SK-N-SH (cell line): ENCODE data around the gene DIAPH2. TPM values are rescaled to one million over a fixed set of nuclear protein-coding genes. Genes with fewer than 3 reads are reported as not detected.

Source experiments
- CTCF ChIA-PET: fragments of 300-600, 350-600 bp; formaldehyde crosslinking; extraction: SDS; loops from one replicate; lab custom pipeline; 2021; lab: Yijun Ruan, JAX
- POLR2A ChIA-PET: fragments of 350-600 bp; sonication (Branson Sonifier 250); formaldehyde crosslinking; extraction: SDS; loops from one replicate; lab custom pipeline; 2020; ENCODE audit warnings: antibody characterized with exemption, inconsistent platforms; lab: Yijun Ruan, JAX
- DNase-seq: peaks from one replicate; pipeline ENCODE4 v3.0.0; 2012
- H2AFZ ChIP-seq: fragments of 200-600 bp; sonication (generic); 2 replicates; pipeline ENCODE4 v1.8.1; 2016; ENCODE audit warnings: antibody characterized with exemption, mild to moderate bottlenecking, low read depth
- H3F3A ChIP-seq: fragments of 200-600 bp; sonication (generic); replicated peaks from 2 replicates; pipeline ENCODE3; 2016; ENCODE audit warnings: antibody characterized with exemption, mild to moderate bottlenecking; ENCODE audit not compliant: insufficient read depth
- H3K27ac ChIP-seq, 2 experiments: fragments of 200-500 bp in 1 of 2; fragments of 200-600 bp in 1 of 2; sonication (Bioruptor generic) in 1 of 2; sonication (generic), shearing (Covaris generic) in 1 of 2; 2 replicates each; pipeline versions ENCODE4 v1.5.1 to v1.6.1; 2014 to 2016; ENCODE audit warnings: low read depth in 2 of 2, inconsistent platforms in 1 of 2, low read length in 1 of 2, mild to moderate bottlenecking in 1 of 2, mixed read lengths in 1 of 2
- H3K27me3 ChIP-seq: fragments of 200-600 bp; sonication (generic), shearing (Covaris generic); 2 replicates; pipeline ENCODE4 v1.6.1; 2016; ENCODE audit warnings: mixed run types; ENCODE audit not compliant: insufficient read depth
- H3K36me3 ChIP-seq, 2 experiments: fragments of 200-500 bp in 1 of 2; fragments of 200-600 bp in 1 of 2; sonication (Bioruptor generic) in 1 of 2; sonication (generic) in 1 of 2; replicated peaks in 1 of 2; 2 replicates each; pipeline versions ENCODE3 to v1.5.1; 2014 to 2016; ENCODE audit warnings: low read length in 1 of 2, mild to moderate bottlenecking in 1 of 2; ENCODE audit not compliant: insufficient read depth in 2 of 2, control insufficient read depth in 1 of 2
- H3K4me1 ChIP-seq, 2 experiments: fragments of 200-500 bp in 1 of 2; fragments of 200-600 bp in 1 of 2; sonication (Bioruptor generic) in 1 of 2; sonication (generic), shearing (Covaris generic) in 1 of 2; 2 replicates each; pipeline versions ENCODE4 v1.5.1 to v1.6.1; 2014 to 2016; ENCODE audit warnings: low read depth in 1 of 2, low read length in 1 of 2, mixed run types in 1 of 2; ENCODE audit not compliant: insufficient read depth in 2 of 2, control insufficient read depth in 1 of 2
- H3K4me2 ChIP-seq: fragments of 200-600 bp; sonication (generic), shearing (Covaris generic); 2 replicates; pipeline ENCODE4 v1.6.1; 2017; ENCODE audit warnings: mixed run types
- H3K4me3 ChIP-seq, 2 experiments: fragments of 200-500 bp in 1 of 2; fragments of 200-600 bp in 1 of 2; sonication (Bioruptor generic) in 1 of 2; sonication (generic), shearing (Covaris generic) in 1 of 2; 2 replicates each; pipeline versions ENCODE4 v1.5.1 to v1.8.1; 2014 to 2016; ENCODE audit warnings: low read depth in 2 of 2, inconsistent platforms in 1 of 2, low read length in 1 of 2, mild to moderate bottlenecking in 1 of 2, mixed read lengths in 1 of 2, moderate library complexity in 1 of 2
- H3K79me2 ChIP-seq: fragments of 200-600 bp; sonication (generic); 2 replicates; pipeline ENCODE4 v1.8.1; 2017; ENCODE audit warnings: mild to moderate bottlenecking; ENCODE audit not compliant: insufficient read depth
- H3K9ac ChIP-seq: fragments of 200-600 bp; sonication (generic); 2 replicates; pipeline ENCODE4 v1.6.1; 2017; ENCODE audit warnings: mixed run types
- H3K9me2 ChIP-seq: fragments of 200-600 bp; sonication (generic); 2 replicates; pipeline ENCODE4 v1.6.1; 2017; ENCODE audit warnings: mixed run types
- H3K9me3 ChIP-seq: fragments of 200-600 bp; sonication (generic); 2 replicates; pipeline ENCODE4 v1.6.1; 2017; ENCODE audit warnings: mixed run types, mild to moderate bottlenecking, moderate library complexity
- H4K20me1 ChIP-seq: fragments of 200-600 bp; sonication (generic); 2 replicates; pipeline ENCODE4 v1.6.1; 2017; ENCODE audit warnings: mild to moderate bottlenecking, mixed run types; ENCODE audit not compliant: insufficient read depth
- CHD2 ChIP-seq: fragments of 150-350 bp; IDR thresholded peaks from 2 replicates; pipeline ENCODE4 v1.6.1; 2018; ENCODE audit warnings: low read length; ENCODE audit not compliant: partially characterized antibody
- EZH2phosphoT487 ChIP-seq: fragments of 200-600 bp; sonication (generic); IDR thresholded peaks from 2 replicates; pipeline ENCODE4 v1.6.1; 2017; ENCODE audit warnings: low read depth, mixed run types, mild to moderate bottlenecking, antibody characterized with exemption, moderate library complexity, borderline replicate concordance
- FOXJ3 ChIP-seq: sonication (generic); formaldehyde crosslinking; IDR thresholded peaks from 2 replicates; pipeline ENCODE4 v1.5.1; 2020; ENCODE audit warnings: mild to moderate bottlenecking, missing genetic modification reagents
- FOXM1 ChIP-seq: IDR thresholded peaks from 2 replicates; pipeline ENCODE4 v1.4.0; 2012; ENCODE audit warnings: low read depth, mild to moderate bottlenecking
- JUND ChIP-seq: IDR thresholded peaks from 2 replicates; pipeline ENCODE4 v1.4.0; 2012
- MEF2A ChIP-seq: IDR thresholded peaks from 2 replicates; pipeline ENCODE4 v1.4.0; 2012; ENCODE audit warnings: low read depth, borderline replicate concordance
- MXI1 ChIP-seq: IDR thresholded peaks from 2 replicates; pipeline ENCODE4 v1.6.1; 2012; ENCODE audit warnings: mild to moderate bottlenecking, low read depth, low read length, improper control_type of control experiment
- NFIC ChIP-seq: IDR thresholded peaks from 2 replicates; pipeline ENCODE4 v1.4.0; 2012; ENCODE audit warnings: borderline replicate concordance
- NRF1 ChIP-seq: IDR thresholded peaks from 2 replicates; pipeline ENCODE4 v1.6.1; 2012; ENCODE audit warnings: low read depth, mild to moderate bottlenecking, low read length
- RCOR1 ChIP-seq: fragments of 150-350 bp; IDR thresholded peaks from 2 replicates; pipeline ENCODE4 v1.6.1; 2017; ENCODE audit warnings: antibody characterized with exemption, low read length
- SIN3A ChIP-seq: IDR thresholded peaks from 2 replicates; pipeline ENCODE4 v1.6.1; 2012; ENCODE audit warnings: low read depth, mild to moderate bottlenecking, low read length, moderate library complexity, borderline replicate concordance
- TAF1 ChIP-seq: IDR thresholded peaks from 2 replicates; pipeline ENCODE4 v1.6.1; 2012; ENCODE audit warnings: low read depth, mild to moderate bottlenecking, low read length, moderate library complexity, borderline replicate concordance
- TCF12 ChIP-seq: IDR thresholded peaks from 2 replicates; pipeline ENCODE4 v1.4.0; 2012
- YY1 ChIP-seq: IDR thresholded peaks from 2 replicates; pipeline ENCODE4 v1.4.0; 2012; ENCODE audit warnings: low read depth, mild to moderate bottlenecking
- WGBS: methylation state at CpG from one replicate; pipeline ENCODE4 v1.1.6; 2017; ENCODE audit warnings: low lambda C conversion rate; 5-methylcytosine and 5-hydroxymethylcytosine counted together
- polyA plus RNA-seq, 3 experiments: library from polyadenylated mRNA; depleted of rRNA; stranded (reverse); fragments of >200 nt; gene quantifications; 2 replicates each; pipeline ENCODE4 v1.2.3, GENCODE V29; 2012
- TF ChIP-seq, protein P1 (sequence below): fragments of 150-350 bp; IDR thresholded peaks from 2 replicates; pipeline ENCODE4 v1.6.1; 2016; ENCODE audit warnings: mild to moderate bottlenecking, low read depth, low read length
- TF ChIP-seq, protein P2 (sequence below): IDR thresholded peaks from 2 replicates; pipeline ENCODE4 v1.4.0; 2012; ENCODE audit warnings: low read depth
- TF ChIP-seq, protein P3 (sequence below): IDR thresholded peaks from 2 replicates; pipeline ENCODE4; 2012
- TF ChIP-seq, protein P4 (sequence below): fragments of 150-350 bp; IDR thresholded peaks from 2 replicates; pipeline ENCODE4 v1.6.1; 2017; ENCODE audit warnings: antibody characterized with exemption, low read length, low read depth, borderline replicate concordance

Gene DIAPH2
- polyA plus RNA-seq, 1 of the 3 experiments (the other 2 are of a cell fraction), result 1.1 TPM

- Histone ChIP-seq H3K4me3 (no peak overlapping the region), H3K4me1 (no peaks in the 10 kb centered on the region; a peak in 1 of 4 replicates), H3K36me3 (no peaks in the 10 kb centered on the region), H3K27me3 (no peaks in the 10 kb centered on the region), H2AFZ (no peak overlapping the region), H3K9ac (no peak overlapping the region), H3K9me2 (no peaks in the 10 kb centered on the region), H3K4me2 (no peak overlapping the region), H3F3A (no peaks in the 10 kb centered on the region), H3K27ac (no peak overlapping the region), H3K9me3 (no peaks in the 10 kb centered on the region), H3K79me2 (no peaks in the 10 kb centered on the region), H4K20me1 (no peaks in the 10 kb centered on the region)
- ChIA-PET CTCF (no interaction called here), POLR2A (no interaction called here)
- no peak for TF ChIP-seq RCOR1
- TF ChIP-seq MXI1, result no peak
- no peak for TF ChIP-seq EZH2phosphoT487
- TF ChIP-seq FOXM1, result no peak
- TF ChIP-seq, protein P1, sequence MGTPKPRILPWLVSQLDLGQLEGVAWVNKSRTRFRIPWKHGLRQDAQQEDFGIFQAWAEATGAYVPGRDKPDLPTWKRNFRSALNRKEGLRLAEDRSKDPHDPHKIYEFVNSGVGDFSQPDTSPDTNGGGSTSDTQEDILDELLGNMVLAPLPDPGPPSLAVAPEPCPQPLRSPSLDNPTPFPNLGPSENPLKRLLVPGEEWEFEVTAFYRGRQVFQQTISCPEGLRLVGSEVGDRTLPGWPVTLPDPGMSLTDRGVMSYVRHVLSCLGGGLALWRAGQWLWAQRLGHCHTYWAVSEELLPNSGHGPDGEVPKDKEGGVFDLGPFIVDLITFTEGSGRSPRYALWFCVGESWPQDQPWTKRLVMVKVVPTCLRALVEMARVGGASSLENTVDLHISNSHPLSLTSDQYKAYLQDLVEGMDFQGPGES, result no peak
- no peak for TF ChIP-seq YY1
- TF ChIP-seq NRF1, result no peak
- no peak for TF ChIP-seq TAF1
- TF ChIP-seq MEF2A, result no peak
- no peak for TF ChIP-seq NFIC
- TF ChIP-seq JUND, result no peak
- TF ChIP-seq, protein P2, sequence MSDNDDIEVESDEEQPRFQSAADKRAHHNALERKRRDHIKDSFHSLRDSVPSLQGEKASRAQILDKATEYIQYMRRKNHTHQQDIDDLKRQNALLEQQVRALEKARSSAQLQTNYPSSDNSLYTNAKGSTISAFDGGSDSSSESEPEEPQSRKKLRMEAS, result no peak
- TF ChIP-seq CHD2, result no peak
- TF ChIP-seq FOXJ3, result no peak
- 54% methylated on average over 1 of the region's 1 CpG for WGBS
- DNase-seq, result no peak
Observed at GRCh38 chrX:97030947-97031346, 346.3 kb downstream of the DIAPH2 start.

DNA sequence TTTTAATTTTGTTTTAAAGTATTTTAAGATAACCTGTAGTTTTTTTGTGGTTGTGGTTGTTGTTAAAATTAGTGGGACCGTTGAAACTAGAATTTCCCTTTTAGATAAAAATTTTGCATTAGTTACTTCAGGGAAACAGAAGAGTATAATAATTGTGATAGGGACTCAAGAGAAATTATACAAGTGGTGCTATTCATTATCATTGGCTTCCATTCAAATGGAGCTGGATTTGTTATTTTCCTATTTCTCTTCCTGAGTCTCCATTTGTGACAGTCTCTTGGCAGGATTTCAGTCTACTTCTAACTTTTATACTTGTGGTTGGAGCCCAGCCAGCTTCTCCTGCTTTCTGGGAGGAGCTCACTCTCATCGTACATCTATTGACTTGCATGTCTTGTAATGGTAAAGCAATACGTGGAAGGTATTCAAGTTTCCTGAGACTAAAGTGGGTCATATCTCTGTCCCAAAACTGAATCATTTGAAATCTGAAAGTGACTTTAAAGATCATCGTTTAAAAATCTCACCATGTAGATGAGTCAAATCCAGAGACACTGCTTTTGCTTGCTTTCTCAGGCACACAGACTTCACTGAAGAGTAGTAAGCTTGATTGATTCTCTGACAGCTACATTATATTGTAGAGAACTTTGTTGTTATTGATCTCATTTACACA is 354.9 kb downstream of the DIAPH2 start:
- H3K27ac ChIP-seq, result peak overlapping the region in 1 of 2 experiments; percentile 61; a peak in 2 of 4 replicates
- H3K9ac ChIP-seq, result no peak overlapping the region
- H3F3A ChIP-seq, result peaks cover 2% of the 10 kb centered on the region
- H3K27me3 ChIP-seq, result no peaks in the 10 kb centered on the region
- ChIA-PET POLR2A (no interaction called here), CTCF (no interaction called here)
- no peak for DNase-seq
- no peaks in the 10 kb centered on the region for H3K36me3 ChIP-seq
- WGBS, result 33% methylated on average over 4 of the region's 4 CpGs
- peak overlapping the region; percentile 21 to 37; a peak in 2 of 4 replicates for H3K4me3 ChIP-seq
- no peaks in the 10 kb centered on the region for H3K9me3 ChIP-seq
- H3K9me2 ChIP-seq, result no peaks in the 10 kb centered on the region
- no peaks in the 10 kb centered on the region for H4K20me1 ChIP-seq
- H3K4me2 ChIP-seq, result no peak overlapping the region; the same call in 1 of the 2 replicates
- no peaks in the 10 kb centered on the region for H3K4me1 ChIP-seq
- TF ChIP-seq, protein P3, sequence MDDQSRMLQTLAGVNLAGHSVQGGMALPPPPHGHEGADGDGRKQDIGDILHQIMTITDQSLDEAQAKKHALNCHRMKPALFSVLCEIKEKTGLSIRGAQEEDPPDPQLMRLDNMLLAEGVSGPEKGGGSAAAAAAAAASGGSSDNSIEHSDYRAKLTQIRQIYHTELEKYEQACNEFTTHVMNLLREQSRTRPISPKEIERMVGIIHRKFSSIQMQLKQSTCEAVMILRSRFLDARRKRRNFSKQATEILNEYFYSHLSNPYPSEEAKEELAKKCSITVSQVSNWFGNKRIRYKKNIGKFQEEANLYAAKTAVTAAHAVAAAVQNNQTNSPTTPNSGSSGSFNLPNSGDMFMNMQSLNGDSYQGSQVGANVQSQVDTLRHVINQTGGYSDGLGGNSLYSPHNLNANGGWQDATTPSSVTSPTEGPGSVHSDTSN, result peak; percentile 28; the same call in 1 of the 2 replicates
- TF ChIP-seq, protein P4, sequence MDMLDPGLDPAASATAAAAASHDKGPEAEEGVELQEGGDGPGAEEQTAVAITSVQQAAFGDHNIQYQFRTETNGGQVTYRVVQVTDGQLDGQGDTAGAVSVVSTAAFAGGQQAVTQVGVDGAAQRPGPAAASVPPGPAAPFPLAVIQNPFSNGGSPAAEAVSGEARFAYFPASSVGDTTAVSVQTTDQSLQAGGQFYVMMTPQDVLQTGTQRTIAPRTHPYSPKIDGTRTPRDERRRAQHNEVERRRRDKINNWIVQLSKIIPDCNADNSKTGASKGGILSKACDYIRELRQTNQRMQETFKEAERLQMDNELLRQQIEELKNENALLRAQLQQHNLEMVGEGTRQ, result no peak
- TF ChIP-seq NFIC (peak; percentile 62), RCOR1 (no peak), TCF12 (no peak), YY1 (no peak), SIN3A (no peak)
- no peaks in the 10 kb centered on the region for H3K79me2 ChIP-seq
- H2AFZ ChIP-seq, result no peak overlapping the region
